Superior temporal gyrus (tissue), 1 donor: ENCODE data around the gene LRRC4.

ENCODE experiments used
- DNase-seq: peaks from one replicate; pipeline ENCODE4 v3.0.0-alpha.2; 2016; ENCODE audit errors: extremely low spot score

LRRC4 gene, protein sequence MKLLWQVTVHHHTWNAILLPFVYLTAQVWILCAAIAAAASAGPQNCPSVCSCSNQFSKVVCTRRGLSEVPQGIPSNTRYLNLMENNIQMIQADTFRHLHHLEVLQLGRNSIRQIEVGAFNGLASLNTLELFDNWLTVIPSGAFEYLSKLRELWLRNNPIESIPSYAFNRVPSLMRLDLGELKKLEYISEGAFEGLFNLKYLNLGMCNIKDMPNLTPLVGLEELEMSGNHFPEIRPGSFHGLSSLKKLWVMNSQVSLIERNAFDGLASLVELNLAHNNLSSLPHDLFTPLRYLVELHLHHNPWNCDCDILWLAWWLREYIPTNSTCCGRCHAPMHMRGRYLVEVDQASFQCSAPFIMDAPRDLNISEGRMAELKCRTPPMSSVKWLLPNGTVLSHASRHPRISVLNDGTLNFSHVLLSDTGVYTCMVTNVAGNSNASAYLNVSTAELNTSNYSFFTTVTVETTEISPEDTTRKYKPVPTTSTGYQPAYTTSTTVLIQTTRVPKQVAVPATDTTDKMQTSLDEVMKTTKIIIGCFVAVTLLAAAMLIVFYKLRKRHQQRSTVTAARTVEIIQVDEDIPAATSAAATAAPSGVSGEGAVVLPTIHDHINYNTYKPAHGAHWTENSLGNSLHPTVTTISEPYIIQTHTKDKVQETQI

DNA sequence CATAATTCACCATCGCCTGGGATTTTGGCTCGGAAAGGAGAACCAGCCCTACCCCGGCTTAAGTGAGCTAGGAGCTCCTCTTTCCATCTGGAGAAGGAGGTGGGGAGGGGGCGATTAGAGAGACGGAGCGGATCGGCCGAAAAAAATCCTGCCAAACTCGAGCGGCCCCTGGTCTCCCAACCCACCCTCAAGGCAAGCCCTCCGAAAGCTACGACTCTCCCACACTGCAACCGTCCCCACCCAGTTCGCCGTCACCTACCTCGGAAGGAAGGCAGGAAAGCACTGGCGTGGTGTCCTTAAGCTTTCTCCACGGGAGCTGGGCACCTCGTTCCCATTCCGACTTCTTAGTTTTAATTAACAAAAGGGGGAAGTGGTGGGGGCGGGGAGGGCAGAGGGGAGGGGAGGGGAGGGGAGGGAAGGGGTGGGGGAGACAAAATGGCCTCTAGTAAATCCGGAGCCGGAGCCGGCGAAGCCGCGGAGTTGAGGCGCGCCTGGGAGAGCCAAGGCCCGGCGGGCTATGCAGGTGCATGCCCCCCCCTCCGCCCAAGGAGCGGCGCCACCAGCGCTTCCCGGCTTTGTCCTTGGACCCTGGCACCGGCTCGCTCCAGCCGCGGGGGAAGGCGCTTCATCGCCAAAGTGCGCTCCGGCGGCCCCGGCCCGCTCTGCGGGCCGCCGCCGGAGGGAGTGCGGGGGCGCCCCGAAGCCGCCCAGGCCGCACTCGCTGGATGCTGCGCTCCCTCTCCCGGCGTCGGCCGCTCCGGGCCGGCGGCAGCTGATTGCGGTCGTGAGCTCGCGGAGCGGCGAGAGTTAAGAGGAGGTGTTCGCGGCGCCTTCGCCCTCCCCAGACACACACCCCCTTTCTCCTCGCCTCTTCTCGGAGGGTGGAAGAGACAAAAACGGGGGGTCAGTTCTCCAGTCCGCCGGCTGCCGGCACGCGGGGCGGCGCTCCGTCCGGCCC is at the start of gene LRRC4:
TSS of gene LRRC4 (minus strand) at position 784 of the 958 bp plus-strand sequence. CDS start 797 bp downstream, outside the sequence.
- no peak for DNase-seq

- no peak for DNase-seq
Observed at GRCh38 chr7:128080169-128080568, 48.9 kb upstream of the LRRC4 start.

GRCh38 chr7:128078309-128078708 is 47.1 kb upstream of the LRRC4 start:
- no peak for DNase-seq

GRCh38 chr7:128076796-128077271 is 45.6 kb upstream of the LRRC4 start:
- no peak for DNase-seq

- DNase-seq, result no peak
Observed at GRCh38 chr7:128076196-128076795, 45.1 kb upstream of the LRRC4 start.

DNA sequence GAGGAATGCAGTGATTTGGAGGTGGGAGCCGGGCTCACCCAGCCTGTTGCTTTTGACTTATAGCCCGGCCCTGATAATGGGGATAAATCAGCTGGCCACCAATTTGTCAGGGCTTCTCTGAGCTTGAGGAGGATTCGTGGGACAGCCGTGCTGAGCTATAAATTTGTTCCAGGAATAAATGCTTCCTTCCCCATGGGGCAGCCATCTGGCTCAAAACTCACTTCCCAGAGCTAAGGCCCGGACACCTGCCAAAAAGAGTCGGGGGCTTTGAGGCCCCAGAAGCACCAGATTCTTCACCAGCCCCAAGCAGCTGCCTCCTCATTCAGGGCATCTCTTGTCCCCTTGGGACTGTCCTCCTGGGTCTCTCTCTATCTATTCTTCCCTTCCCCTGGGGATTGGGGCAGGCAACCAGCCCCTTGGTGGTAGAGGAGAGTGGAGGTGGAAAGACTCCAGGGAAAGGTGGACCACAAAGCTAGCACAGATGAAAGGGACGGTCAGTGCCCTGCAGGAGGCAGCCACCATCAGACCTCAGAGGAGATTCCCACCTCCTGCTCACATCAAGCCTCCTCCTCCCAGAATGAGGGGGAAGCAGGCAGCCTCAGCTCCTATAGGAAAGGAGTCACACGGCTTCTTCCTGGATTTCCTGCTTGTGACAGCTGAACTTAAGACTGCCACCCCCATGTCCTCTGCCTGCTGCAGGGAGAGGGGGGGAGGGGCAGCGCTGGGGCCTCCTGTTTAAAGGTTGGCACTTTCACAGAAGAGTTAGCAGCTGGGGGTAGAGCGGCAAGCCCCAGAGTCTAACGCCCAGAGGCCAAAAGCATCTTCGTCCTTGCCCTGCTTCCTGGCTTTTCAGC is 44.2 kb upstream of the LRRC4 start:
- DNase-seq, result no peak

- no peak for DNase-seq
Observed at GRCh38 chr7:128074736-128075135, 43.5 kb upstream of the LRRC4 start.

DNA sequence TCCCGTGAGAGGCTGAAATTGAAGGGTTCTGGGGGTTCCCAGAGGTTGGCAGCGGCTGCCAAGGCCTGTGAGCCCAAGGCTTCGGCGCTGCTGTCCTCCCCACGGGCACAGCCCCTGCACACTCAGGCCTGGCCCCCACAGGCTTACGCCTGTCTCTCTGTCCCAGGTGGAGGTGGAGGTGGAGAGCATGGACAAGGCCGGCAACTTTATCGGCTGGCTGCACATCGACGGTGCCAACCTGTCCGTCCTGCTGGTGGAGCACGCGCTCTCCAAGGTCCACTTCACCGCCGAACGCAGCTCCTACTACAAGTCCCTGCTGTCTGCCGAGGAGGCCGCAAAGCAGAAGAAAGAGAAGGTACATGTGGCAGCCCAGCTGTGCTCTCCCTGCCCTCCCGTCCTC is 43.1 kb upstream of the LRRC4 start:
- no peak for DNase-seq

DNA sequence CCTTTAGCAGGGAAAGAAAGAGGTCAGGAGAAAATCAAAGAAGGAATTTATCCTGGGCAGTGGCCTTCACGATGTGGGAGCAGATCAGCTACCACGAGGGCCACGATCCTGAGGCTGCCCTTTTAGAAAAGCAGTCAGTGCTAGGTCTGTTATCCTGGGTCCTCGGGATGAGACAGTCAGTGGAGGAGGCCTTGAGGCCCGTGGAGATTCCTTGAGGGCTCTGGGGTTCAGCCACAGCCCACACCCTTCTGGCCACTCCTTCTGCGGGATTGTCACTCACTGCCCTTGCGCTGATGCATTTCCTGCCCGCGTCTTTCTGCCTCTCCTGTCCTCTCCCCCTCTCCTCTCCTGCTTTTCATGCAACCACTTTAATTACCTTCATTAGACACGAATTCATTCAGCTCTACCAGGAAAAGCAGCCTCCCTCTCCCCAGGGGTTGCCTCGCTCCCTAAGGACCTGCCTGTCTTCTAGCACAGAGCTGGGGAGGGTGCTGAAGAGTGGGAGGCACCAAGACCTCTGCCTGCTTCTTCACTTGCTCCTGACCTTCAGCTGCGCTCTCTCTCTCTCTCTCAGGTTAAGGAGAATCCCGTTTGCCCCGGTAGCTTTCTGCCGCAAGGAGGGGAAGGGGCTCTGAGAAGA is 42.6 kb upstream of the LRRC4 start:
- DNase-seq, result no peak

DNA sequence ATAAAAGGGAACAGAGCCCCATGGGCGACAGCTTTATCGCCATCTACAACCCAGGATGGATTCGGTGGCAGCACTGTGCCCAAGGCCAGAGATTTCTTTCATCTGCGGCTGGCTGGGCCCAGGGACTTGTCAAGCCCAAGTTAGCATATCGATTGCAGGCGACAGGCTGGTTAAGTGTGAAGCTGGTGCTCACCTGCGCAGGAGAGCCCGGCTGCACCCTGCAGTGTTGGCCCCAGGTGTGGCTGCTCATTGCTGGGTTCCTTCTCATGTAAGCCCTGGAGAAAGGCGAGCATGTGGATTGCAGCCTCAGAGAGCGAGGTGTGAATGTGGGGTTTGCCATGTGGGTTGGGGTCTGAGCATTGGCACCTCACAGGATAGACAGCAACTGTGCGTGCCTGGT is 40.6 kb upstream of the LRRC4 start:
- no peak for DNase-seq

DNA sequence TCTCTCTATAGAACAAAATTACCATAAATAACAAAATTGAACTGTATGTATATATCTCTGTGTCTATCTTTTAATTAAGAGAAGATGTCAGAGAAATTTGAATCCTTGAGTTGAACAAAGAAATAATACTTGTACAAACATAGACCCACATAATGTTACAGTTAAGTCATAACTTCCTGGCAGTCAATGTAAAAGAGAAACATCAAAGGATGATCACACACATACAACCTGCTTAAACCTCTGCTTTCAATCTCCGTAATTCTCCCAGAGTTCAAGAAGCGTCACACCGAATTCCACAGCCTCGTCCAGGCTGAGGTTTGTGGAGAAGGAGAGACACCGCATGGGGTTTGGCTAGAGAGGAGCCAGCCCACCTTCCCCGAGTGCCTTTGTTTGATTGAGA is 40.1 kb upstream of the LRRC4 start:
- DNase-seq, result no peak

DNA sequence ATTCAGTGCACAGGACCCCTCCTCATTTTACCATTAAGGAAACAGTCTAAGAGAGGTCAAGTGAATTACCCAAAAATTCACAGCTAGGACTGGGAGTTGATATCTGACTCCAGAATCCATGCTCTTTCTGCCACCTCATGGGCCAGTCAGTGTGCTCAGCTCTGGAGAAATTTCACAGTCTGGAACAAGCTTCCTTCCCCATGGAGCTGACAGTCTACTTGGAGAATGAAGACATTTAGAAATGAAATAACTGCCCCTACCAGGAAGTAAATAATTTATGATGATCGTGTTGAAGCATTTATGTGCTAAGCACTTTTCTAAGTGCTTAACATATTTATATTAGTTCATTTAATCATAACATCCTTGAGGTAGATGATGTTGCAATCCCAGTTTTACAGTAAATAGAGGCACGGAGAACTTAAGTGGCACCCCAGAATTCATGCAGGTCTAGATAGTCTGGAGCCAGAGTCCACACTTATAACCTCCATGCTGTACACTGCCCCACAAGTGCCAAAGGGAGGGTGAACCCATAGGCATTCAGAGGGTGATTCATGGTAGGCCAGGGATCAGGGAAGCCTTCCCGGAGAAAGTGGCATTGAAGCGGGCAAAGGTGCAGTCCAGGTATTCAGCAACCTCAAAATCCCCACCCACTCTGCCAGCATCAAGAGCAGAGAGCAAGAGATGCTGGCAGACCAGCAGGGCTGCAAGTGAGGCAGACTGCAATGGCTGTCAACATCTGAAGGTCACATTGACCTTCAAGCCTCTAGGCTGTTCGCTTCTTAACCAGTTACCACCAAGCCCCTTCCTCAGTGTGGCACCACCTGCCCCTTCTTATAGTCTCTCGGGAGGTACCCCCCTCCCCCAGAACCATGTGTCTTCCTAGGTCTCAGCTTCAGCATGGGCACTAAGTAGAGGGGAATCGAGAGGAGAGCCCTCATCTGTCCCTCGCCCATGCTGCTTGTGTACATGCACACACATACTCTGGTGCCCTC is 38.4 kb upstream of the LRRC4 start:
- DNase-seq, result no peak

DNA sequence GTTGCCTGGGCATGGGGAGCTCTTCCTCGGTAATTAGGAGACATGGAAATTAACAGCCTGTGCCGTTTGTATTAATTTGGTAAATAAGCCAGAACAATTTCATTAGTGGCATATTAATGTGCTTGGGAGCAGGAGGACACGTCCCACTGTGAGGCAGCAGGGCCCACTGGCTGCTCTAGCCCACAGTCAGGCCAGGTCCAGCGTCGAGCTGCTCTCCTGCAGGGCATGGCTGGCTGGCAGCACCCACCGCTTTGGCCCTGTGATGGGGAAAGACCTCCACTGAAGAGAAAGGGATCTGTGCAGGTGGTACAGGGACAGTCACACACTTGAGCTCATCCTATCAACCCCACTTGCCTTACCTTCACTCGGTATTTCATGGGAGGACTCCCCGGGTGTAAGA is 37.5 kb upstream of the LRRC4 start:
- no peak for DNase-seq

DNA sequence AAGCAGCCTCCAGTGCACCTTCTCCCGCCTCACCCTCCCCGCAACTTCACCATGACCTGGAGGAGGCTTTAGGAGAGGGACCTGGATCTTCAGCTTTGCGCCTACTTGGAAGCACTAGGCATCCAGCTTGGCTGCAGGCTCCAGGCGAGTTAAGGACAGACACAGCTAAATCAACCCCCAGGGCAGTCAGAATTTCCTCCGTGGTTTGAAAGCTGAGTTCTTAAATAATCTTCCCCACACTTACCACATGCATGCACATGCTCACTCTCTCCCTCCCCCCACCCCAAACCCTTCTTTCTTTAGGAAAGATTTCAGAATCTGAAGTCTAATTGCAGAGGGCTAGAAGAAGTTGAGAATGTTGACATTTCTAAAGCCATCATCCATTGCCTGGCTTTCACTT is 36.7 kb upstream of the LRRC4 start:
- no peak for DNase-seq

GRCh38 chr7:128066858-128067257 is 35.6 kb upstream of the LRRC4 start:
- no peak for DNase-seq

GRCh38 chr7:128066395-128066794 is 35.2 kb upstream of the LRRC4 start:
- DNase-seq, result no peak

DNA sequence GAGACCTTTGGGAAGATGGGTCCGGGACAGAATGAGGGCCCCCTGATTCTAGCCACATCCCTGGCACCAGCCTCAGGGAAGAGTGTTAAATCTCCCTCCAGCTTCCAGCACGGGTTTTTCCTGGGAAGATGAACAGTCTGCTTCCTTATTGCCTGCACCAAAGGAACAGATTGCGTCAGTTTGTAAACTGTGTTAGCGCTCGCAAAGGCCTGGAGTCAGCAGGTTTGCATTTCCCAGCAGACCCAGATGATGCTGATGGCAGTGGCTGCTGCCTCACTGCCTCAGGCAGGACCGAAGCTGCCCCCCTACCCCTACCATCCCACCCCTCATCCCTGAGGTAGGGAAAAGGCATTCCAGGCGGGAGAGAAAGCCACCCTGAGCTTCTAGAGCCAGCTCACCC is 34.6 kb upstream of the LRRC4 start:
- no peak for DNase-seq

DNA sequence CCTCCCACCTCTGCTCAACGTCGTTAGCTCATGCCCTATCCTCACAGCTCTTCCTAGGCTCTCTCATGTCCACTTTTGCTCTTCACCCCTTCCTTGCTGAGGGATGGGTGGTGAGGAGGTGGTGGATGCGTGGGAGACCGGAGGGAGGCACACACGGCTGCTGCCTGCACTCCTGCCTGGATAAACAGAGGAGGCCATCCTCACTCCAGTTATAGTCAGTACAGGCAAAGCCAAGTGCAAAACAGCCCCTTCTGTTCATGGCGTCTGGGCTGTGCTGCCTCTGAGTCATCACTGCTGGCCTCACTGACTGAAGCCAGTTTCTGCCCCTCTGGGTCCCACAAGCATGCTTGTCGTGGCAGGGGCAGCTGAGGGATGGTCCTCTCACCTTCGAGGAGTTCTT is 31.9 kb upstream of the LRRC4 start:
- DNase-seq, result no peak

GRCh38 chr7:128060018-128060417 is 28.8 kb upstream of the LRRC4 start:
- no peak for DNase-seq
